HG03159 (cell line): ENCODE results near the gene VWA8.

Experiments
- ATAC-seq: cut with Tn5 transposase; IDR thresholded peaks from one replicate; pipeline ENCODE4 v1.9.1; 2021; ENCODE audit warnings: mild to moderate bottlenecking, moderate library complexity; ENCODE audit not compliant: unreplicated experiment

VWA8 gene

GRCh38 chr13:41696163-41697003, 264.5 kb downstream of the VWA8 start:
- ATAC-seq = no peak

- ATAC-seq = peak; percentile 65
Measured at GRCh38 chr13:41694545-41695301, 266.2 kb downstream of the VWA8 start.

GRCh38 chr13:41693434-41693833, 267.5 kb downstream of the VWA8 start:
- ATAC-seq = no peak

GRCh38 chr13:41691274-41691673, 269.6 kb downstream of the VWA8 start:
- ATAC-seq = no peak

GRCh38 chr13:41682766-41683165, 278.1 kb downstream of the VWA8 start:
- ATAC-seq = no peak

GRCh38 chr13:41682001-41682400, 278.9 kb downstream of the VWA8 start:
- no peak for ATAC-seq

GRCh38 chr13:41681587-41681986, 279.3 kb downstream of the VWA8 start:
- ATAC-seq = no peak

- no peak for ATAC-seq
Measured at GRCh38 chr13:41680900-41681299, 280.0 kb downstream of the VWA8 start.

GRCh38 chr13:41678848-41679247, 282.1 kb downstream of the VWA8 start:
- no peak for ATAC-seq

GRCh38 chr13:41678249-41678648, 282.7 kb downstream of the VWA8 start:
- no peak for ATAC-seq

GRCh38 chr13:41675306-41675705, 285.6 kb downstream of the VWA8 start:
- ATAC-seq = no peak

GRCh38 chr13:41674246-41674645, 286.7 kb downstream of the VWA8 start:
- ATAC-seq = no peak

GRCh38 chr13:41673640-41674039, 287.3 kb downstream of the VWA8 start:
- ATAC-seq = no peak

GRCh38 chr13:41670873-41671443, 290.0 kb downstream of the VWA8 start:
- no peak for ATAC-seq

GRCh38 chr13:41668130-41668757, 292.7 kb downstream of the VWA8 start:
- no peak for ATAC-seq

- no peak for ATAC-seq
Measured at GRCh38 chr13:41666644-41667043, 294.3 kb downstream of the VWA8 start.

- ATAC-seq = no peak
Measured at GRCh38 chr13:41660411-41660810, 300.5 kb downstream of the VWA8 start.

- no peak for ATAC-seq
Measured at GRCh38 chr13:41658057-41658661, 302.8 kb downstream of the VWA8 start.

GRCh38 chr13:41655997-41656396, 304.9 kb downstream of the VWA8 start:
- no peak for ATAC-seq

GRCh38 chr13:41654796-41655195, 306.1 kb downstream of the VWA8 start:
- no peak for ATAC-seq
